ENCODE data around the gene XBP1. TPM values are rescaled to one million over a fixed set of nuclear protein-coding genes. Genes with fewer than 3 reads are reported as not detected.
A peak's percentile ranks its signal among the peaks of the same experiment; 100 is the strongest.

The XBP1 gene
- polyA plus RNA-seq, 1 experiment = 205 TPM

GRCh38 chr22:28780296-28780695 is 20.1 kb downstream of the XBP1 start:
- no peaks in the 10 kb centered on the region for H3K27me3 ChIP-seq (ENCODE audit: control insufficient read depth, insufficient read depth, low read length)
- no peak overlapping the region for H3K27ac ChIP-seq (ENCODE audit: low read depth, low read length)
- no peak for DNase-seq (ENCODE audit: low read depth, low spot score)
- no peaks in the 10 kb centered on the region for H3K9me3 ChIP-seq (ENCODE audit: control insufficient read depth, insufficient read depth, low read length)
- no peak overlapping the region for H3K4me3 ChIP-seq (ENCODE audit: low read depth, low read length)
- POLR2A ChIA-PET = no interaction called here
- TF ChIP-seq, protein P1, sequence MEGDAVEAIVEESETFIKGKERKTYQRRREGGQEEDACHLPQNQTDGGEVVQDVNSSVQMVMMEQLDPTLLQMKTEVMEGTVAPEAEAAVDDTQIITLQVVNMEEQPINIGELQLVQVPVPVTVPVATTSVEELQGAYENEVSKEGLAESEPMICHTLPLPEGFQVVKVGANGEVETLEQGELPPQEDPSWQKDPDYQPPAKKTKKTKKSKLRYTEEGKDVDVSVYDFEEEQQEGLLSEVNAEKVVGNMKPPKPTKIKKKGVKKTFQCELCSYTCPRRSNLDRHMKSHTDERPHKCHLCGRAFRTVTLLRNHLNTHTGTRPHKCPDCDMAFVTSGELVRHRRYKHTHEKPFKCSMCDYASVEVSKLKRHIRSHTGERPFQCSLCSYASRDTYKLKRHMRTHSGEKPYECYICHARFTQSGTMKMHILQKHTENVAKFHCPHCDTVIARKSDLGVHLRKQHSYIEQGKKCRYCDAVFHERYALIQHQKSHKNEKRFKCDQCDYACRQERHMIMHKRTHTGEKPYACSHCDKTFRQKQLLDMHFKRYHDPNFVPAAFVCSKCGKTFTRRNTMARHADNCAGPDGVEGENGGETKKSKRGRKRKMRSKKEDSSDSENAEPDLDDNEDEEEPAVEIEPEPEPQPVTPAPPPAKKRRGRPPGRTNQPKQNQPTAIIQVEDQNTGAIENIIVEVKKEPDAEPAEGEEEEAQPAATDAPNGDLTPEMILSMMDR (IDR thresholded peaks at IDR 0.05; ENCODE audit: low read depth, low read length) = no peak
- CTCF ChIA-PET = interaction anchor here (1.2 kb wide), 1 partner anchor 75 kb away, joined by 3 read pairs; no protein-coding TSS in a partner anchor

GRCh38 chr22:28779833-28780232 is 20.5 kb downstream of the XBP1 start:
- H3K27ac ChIP-seq (ENCODE audit: low read depth, low read length) = no peak overlapping the region
- POLR2A ChIA-PET = no interaction called here

GRCh38 chr22:28774378-28774777 is 26.0 kb downstream of the XBP1 start:
- H3K27me3 ChIP-seq (ENCODE audit: control insufficient read depth, insufficient read depth, low read length) = no peaks in the 10 kb centered on the region
- TF ChIP-seq, protein P1 (IDR thresholded peaks at IDR 0.05; ENCODE audit: low read depth, low read length) = no peak
- POLR2A ChIA-PET = interaction anchor here (0.6 to 0.7 kb wide), 2 partner anchors 24 to 64 kb away, joined by 4 to 6 read pairs; no protein-coding TSS in a partner anchor

More at GRCh38 chr22:28779833-28780232, 20.5 kb downstream of the XBP1 start:
- no peak overlapping the region for H3K4me3 ChIP-seq (ENCODE audit: low read depth, low read length)
- DNase-seq (ENCODE audit: low read depth, low spot score) = no peak
- no peaks in the 10 kb centered on the region for H3K9me3 ChIP-seq (ENCODE audit: control insufficient read depth, insufficient read depth, low read length)
- no peaks in the 10 kb centered on the region for H3K27me3 ChIP-seq (ENCODE audit: control insufficient read depth, insufficient read depth, low read length)
- CTCF ChIA-PET = interaction anchor here (1.2 kb wide), 1 partner anchor 76 kb away, joined by 3 read pairs; no protein-coding TSS in a partner anchor
- TF ChIP-seq, protein P1 (IDR thresholded peaks at IDR 0.05; ENCODE audit: low read depth, low read length) = no peak

DNA sequence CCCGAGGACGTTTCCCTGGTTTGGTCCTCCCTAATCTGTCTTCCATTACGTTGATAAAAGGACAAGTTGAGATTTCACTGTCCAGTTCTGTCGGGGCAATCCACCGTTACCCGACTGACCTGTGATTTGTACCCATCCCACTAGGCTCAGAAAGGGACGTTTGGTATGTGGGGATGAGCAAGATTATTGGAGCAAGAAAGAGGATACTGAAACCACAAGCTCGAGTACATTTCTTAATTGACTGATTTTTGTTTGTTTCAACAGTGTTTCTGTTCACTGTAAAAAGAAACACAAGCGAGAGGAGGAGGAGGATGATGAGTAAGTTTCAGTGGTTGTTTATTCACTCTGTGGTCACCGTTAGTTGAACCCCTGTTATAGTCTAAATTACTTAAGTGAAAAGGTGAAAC is 26.9 kb downstream of the XBP1 start:
- POLR2A ChIA-PET = interaction anchor here (0.6 to 2.2 kb wide), 4 partner anchors 26 to 61 kb away, joined by 3 to 8 read pairs (median 3); partner anchors contain the start of gene XBP1
- peak overlapping the region; percentile 87 for H3K4me3 ChIP-seq (ENCODE audit: low read depth, low read length)
- peak overlapping the region; percentile 85 for H3K27ac ChIP-seq (ENCODE audit: low read depth, low read length)
- TF ChIP-seq, protein P1 (IDR thresholded peaks at IDR 0.05; ENCODE audit: low read depth, low read length) = no peak
- DNase-seq (ENCODE audit: low read depth, low spot score) = no peak
- H3K9me3 ChIP-seq (ENCODE audit: control insufficient read depth, insufficient read depth, low read length) = peaks cover 4% of the 10 kb centered on the region
- CTCF ChIA-PET = interaction anchor here (0.6 to 1.0 kb wide), 2 partner anchors 11 to 173 kb away, joined by 3 read pairs; no protein-coding TSS in a partner anchor
- H3K27me3 ChIP-seq (ENCODE audit: control insufficient read depth, insufficient read depth, low read length) = no peaks in the 10 kb centered on the region

More at GRCh38 chr22:28774378-28774777, 26.0 kb downstream of the XBP1 start:
- CTCF ChIA-PET = no interaction called here
- DNase-seq (ENCODE audit: low read depth, low spot score) = no peak
- no peaks in the 10 kb centered on the region; the same call in 1 of the 2 replicates for H3K9me3 ChIP-seq (ENCODE audit: control insufficient read depth, insufficient read depth, low read length)
- H3K4me3 ChIP-seq (ENCODE audit: low read depth, low read length) = no peak overlapping the region
- no peak overlapping the region for H3K27ac ChIP-seq (ENCODE audit: low read depth, low read length)

GRCh38 chr22:28772633-28773460 is 27.5 kb downstream of the XBP1 start, which contains the start of gene CCDC117:
Gene CCDC117 (plus strand): TSS chr22:28772695. CDS start chr22:28772850, 155 bp downstream.
- POLR2A ChIA-PET = interaction anchor here (0.9 to 2.2 kb wide), 5 partner anchors 11 to 60 kb away, joined by 3 to 11 read pairs (median 8); partner anchors contain the start of gene XBP1
- CTCF ChIA-PET = interaction anchor here (0.6 to 1.0 kb wide), 3 partner anchors 12 to 172 kb away, joined by 3 to 5 read pairs (median 3); no protein-coding TSS in a partner anchor

More at GRCh38 chr22:28772633-28773460, 27.5 kb downstream of the XBP1 start, which contains the start of gene CCDC117:
- TF ChIP-seq, protein P1 (IDR thresholded peaks at IDR 0.05; ENCODE audit: low read depth, low read length) = peak; percentile 22; the same call in 1 of the 2 replicates
- Histone ChIP-seq H3K9me3 (ENCODE audit: control insufficient read depth, insufficient read depth, low read length) (peaks cover 4% of the 10 kb centered on the region), H3K27ac (ENCODE audit: low read depth, low read length) (peak within 1 kb of the TSS; percentile 85), H3K27me3 (ENCODE audit: control insufficient read depth, insufficient read depth, low read length) (no peaks in the 10 kb centered on the region), H3K4me3 (ENCODE audit: low read depth, low read length) (peak within 1 kb of the TSS; percentile 87)
- peak; percentile 87 for DNase-seq (ENCODE audit: low read depth, low spot score)

Data from AG04450 (cell line).